SIG-M5 (cell line): ENCODE results near the gene RPS17.

Experiments
- DNase-seq: peaks from one replicate; lab custom pipeline; 2025; lab: John Stamatoyannopoulos, UW

Gene RPS17

GRCh38 chr15:82540055-82540983 lies at the start of gene RPS17:
Gene RPS17 (minus strand): TSS chr15:82540457. CDS start chr15:82540428, 29 bp downstream.
- no peak for DNase-seq

GRCh38 chr15:82587805-82588204 lies 47.5 kb upstream of the RPS17 start:
- DNase-seq: no peak

- no peak for DNase-seq
Observed at GRCh38 chr15:82585072-82585471, 44.8 kb upstream of the RPS17 start.

GRCh38 chr15:82580713-82581112 lies 40.5 kb upstream of the RPS17 start:
- DNase-seq: no peak

- no peak for DNase-seq
Observed at GRCh38 chr15:82575335-82575734, 35.1 kb upstream of the RPS17 start.

- DNase-seq: no peak
Observed at GRCh38 chr15:82572986-82573385, 32.7 kb upstream of the RPS17 start.

- no peak for DNase-seq
Observed at GRCh38 chr15:82572311-82572710, 32.1 kb upstream of the RPS17 start.

- no peak for DNase-seq
Observed at GRCh38 chr15:82571722-82572222, 31.5 kb upstream of the RPS17 start.

GRCh38 chr15:82570721-82571508 lies 30.7 kb upstream of the RPS17 start:
- DNase-seq: no peak

- DNase-seq: no peak
Observed at GRCh38 chr15:82569834-82570233, 29.6 kb upstream of the RPS17 start.

GRCh38 chr15:82568986-82569385 lies 28.7 kb upstream of the RPS17 start:
- DNase-seq: no peak

GRCh38 chr15:82567661-82568060 lies 27.4 kb upstream of the RPS17 start:
- no peak for DNase-seq

- no peak for DNase-seq
Observed at GRCh38 chr15:82566690-82567089, 26.4 kb upstream of the RPS17 start.

- no peak for DNase-seq
Observed at GRCh38 chr15:82558502-82558901, 18.2 kb upstream of the RPS17 start.

GRCh38 chr15:82556315-82557035 lies 16.2 kb upstream of the RPS17 start:
- no peak for DNase-seq

GRCh38 chr15:82554849-82555248 lies 14.6 kb upstream of the RPS17 start:
- DNase-seq: no peak

- DNase-seq: no peak
Observed at GRCh38 chr15:82554351-82554750, 14.1 kb upstream of the RPS17 start.

- DNase-seq: no peak
Observed at GRCh38 chr15:82553846-82554245, 13.6 kb upstream of the RPS17 start.

- DNase-seq: no peak
Observed at GRCh38 chr15:82552861-82553260, 12.6 kb upstream of the RPS17 start.

GRCh38 chr15:82551646-82552247 lies 11.5 kb upstream of the RPS17 start:
- no peak for DNase-seq

GRCh38 chr15:82549199-82549665 lies 9.0 kb upstream of the RPS17 start:
- no peak for DNase-seq

GRCh38 chr15:82548700-82549099 lies 8.4 kb upstream of the RPS17 start:
- DNase-seq: no peak
